Lower leg skin (tissue), 3 donors: ENCODE results near the gene KATNIP.

Experiments
- POLR2A ChIP-seq, 2 donors: fragments of 450-650 bp; IDR thresholded peaks; one replicate each; pipeline ENCODE4 v1.6.1; 2016 to 2017; ENCODE audit warnings: antibody characterized with exemption in 2 of 2, mild to moderate bottlenecking in 1 of 2, moderate library complexity in 1 of 2
- TF ChIP-seq, protein P1 (sequence below), 3 donors: fragments of 450-650 bp; IDR thresholded peaks; one replicate each; pipeline ENCODE4 v1.5.1; 2016; ENCODE audit warnings: antibody characterized with exemption in 3 of 3, mild to moderate bottlenecking in 3 of 3, moderate library complexity in 2 of 3

DNA sequence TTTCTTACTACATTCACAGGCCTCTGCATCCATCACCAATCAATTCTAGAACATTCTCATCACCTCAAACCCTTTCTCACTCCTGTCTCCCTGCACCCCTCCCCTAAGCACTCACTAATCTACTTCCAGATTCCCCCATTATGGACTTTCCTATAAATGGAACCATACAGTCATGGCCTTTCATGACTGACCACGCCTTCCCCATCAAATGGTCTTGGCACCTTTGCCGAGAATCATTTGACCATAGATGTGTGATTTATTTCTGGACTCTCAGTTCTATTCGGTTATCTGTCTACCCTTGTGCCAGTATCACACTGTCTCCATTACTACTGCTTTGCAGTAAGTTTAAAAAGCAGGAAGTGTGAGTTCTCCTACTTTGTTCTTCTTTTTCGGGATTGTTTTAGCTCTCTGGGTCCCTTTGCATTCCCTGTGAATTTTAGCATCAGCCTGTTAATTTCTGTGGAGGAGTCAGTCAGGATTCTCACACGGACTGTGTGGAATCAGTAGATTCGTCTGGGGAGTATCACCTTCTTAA lies 27.7 kb upstream of the KATNIP start:
- TF ChIP-seq, protein P1, sequence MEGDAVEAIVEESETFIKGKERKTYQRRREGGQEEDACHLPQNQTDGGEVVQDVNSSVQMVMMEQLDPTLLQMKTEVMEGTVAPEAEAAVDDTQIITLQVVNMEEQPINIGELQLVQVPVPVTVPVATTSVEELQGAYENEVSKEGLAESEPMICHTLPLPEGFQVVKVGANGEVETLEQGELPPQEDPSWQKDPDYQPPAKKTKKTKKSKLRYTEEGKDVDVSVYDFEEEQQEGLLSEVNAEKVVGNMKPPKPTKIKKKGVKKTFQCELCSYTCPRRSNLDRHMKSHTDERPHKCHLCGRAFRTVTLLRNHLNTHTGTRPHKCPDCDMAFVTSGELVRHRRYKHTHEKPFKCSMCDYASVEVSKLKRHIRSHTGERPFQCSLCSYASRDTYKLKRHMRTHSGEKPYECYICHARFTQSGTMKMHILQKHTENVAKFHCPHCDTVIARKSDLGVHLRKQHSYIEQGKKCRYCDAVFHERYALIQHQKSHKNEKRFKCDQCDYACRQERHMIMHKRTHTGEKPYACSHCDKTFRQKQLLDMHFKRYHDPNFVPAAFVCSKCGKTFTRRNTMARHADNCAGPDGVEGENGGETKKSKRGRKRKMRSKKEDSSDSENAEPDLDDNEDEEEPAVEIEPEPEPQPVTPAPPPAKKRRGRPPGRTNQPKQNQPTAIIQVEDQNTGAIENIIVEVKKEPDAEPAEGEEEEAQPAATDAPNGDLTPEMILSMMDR (IDR thresholded peaks at IDR 0.05), result no peak
- TF ChIP-seq POLR2A (IDR thresholded peaks at IDR 0.05), result no peak
